Putamen (tissue), 1 donor: ENCODE results near the gene LRRC8B.

Experiments
- DNase-seq: peaks from one replicate; pipeline ENCODE4 v3.0.0-alpha.2; 2016; ENCODE audit warnings: low spot score

The LRRC8B gene

DNA sequence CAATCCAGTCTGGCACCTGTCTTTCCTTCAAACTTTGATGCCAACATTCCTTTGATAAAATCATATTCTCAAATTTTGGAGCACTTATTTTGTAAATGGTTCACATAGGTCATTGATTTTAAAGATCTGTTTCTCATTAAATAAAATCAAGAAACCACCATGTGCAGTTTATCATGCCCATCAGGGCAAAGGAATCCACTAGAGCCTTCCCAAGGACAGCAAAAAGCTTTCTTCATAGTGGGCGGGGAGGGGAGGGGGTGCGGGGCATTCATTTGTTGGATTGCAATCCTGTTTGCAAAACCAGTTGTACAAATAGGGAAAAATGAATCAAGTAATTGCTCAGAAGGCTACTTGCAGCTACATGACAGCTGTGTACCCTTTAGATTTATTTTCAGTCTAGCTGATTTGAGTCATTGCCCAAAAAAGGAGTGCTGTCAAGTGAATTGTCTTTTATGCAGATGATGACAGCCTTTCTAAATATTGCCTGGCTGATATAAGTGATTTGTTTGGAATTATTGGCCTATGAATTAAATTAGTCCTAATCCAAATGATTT, 23.0 kb downstream of the LRRC8B start:
- peak; percentile 62 for DNase-seq

DNA sequence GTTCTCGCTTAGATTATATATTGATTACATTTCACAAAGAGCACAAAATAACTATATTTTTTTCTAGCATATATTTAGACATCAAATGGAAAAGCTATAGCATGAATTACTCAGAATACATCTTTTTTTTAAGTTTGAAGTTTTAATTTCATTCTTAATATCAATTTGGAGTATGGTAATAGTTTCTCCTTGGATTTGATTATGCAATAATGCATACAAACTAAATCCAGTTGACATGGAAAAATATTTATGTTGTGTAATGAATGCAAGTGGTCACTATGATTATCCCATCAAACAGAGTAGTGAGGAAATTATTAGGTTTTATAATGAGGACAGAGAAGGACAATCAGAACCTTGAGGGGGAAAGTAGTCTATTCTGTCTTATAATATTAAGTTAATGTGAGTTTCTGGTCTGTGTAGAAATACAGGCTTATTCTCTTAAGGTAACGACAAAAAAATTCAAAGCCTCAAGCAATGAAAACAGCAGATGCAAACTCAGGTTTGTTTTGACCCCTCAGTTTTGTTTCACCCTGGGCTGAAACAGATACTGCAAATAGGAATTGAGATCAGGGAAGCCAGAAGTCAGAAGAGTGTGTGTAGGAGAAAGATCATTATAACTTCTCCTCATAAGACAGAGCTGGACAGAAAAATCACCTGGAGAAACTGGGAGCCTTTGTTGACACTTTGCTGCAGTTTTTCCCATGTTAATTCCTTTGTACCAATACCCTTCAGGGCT, 23.7 kb downstream of the LRRC8B start:
- DNase-seq, result no peak

DNA sequence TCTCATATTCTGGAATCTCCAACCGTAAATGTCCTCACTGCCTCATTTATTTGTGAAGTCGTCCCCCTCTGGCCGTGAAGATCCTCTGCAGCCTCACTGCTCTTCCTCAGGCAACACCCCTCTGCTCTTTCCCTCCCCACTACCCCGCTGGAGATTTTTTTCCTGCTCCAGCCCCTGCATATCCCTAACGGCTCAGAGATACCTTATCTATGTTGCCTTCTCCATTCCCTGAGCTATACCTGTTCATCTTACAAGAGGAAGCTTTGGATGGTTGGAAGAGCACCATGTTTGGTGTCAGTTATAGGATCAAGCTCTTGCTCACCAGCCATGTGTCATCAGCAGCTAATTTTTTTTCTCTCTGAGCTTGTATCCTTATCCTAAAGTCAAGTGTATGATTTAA, 26.4 kb downstream of the LRRC8B start:
- no peak for DNase-seq

DNA sequence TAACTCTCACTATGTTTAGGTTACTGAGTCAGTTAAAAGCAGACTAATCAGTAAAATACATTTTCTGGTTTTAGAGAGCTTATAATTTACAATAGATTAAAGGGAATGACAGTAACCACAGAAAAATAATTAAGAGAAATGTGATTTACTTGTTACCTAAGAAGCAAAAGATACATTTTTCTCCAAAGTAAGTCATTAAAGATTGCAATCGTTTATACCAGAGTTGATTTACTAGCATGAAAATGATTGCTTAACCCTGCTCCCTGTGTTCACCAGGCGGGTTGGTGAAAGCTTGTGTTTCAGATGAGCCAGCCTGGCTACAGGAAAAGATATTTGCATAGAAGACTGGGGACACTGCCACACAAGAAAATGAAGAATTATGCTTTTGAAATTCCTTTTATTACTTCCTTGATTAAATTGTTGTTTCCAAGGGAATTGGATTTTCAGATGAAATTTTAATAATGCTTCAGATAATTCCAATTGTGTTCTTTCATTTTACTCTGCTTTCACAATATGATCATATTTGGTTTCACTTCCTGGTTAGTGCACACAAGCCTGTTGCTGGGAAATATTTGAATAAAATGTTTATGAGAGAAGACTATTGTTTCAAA, 27.9 kb downstream of the LRRC8B start:
- no peak for DNase-seq

DNA sequence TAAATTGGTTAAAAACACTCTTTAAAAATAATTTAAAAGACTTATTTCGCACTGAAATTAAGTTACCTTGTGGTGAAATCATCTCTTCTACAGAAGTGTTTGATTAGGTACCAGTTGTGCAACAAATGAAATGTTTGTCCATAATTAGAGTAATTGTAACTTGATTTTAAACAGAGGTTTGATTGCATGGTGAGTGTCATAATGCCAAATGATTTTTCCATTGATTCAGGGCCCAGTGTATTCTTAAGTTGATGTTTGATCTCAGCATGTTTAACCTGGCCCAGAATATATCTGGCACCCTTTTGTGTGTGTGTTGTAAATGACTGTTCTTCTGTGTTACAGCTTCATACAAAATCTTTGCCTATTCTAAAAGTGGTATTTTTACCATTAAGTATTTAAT, 28.5 kb downstream of the LRRC8B start:
- DNase-seq, result no peak

DNA sequence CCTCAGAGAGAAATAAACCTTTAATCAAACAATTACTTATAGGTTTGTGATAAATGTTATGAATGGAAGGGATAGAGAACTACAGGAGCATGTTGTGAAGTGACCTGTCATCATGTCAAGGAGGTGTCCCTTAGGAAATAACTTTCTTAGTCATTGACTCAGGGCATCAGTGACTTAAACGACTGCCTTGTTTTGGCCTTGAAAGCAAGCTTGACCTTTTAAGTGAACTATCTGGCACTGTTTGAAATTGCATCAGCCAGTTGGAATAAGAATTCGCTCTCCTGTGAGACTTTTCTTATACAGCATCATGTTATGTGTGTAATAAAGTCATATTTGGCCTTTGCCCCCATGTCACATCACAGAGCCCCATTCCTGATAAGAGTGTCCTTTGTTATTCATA, 30.9 kb downstream of the LRRC8B start:
- no peak for DNase-seq

DNA sequence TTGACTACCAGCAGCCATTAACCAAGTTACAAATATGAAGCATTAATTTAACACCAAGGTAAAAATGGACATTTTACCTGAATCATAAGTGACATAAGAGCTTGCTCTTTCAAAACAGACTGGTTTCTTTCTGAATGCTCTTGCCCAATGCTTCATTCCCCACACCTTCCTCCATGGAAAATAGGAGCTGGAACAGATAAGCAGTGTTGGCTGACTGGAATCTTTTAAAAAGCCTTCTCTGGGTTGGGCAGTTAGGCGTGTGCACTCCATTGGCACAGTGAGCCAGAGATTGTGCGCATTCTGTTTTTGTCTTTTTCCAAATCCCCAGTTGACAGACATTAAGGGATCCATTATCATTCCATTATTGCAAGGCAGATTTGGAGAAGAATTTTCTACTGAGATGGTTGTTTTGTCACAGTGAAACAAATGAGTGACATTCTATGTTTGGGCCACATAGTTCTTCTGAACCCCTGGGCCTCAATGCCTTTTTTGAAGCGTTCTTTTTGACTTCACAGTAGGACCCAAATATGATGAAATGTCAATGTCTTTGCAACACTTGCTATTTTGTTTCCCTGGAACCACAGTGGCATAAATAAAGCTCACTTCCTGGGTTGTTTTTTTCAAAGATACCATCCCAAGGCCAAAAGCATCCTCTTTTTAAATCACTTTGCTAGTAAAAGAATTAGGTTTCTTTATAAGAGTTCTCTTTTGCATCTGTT, 32.3 kb downstream of the LRRC8B start:
- no peak for DNase-seq

DNA sequence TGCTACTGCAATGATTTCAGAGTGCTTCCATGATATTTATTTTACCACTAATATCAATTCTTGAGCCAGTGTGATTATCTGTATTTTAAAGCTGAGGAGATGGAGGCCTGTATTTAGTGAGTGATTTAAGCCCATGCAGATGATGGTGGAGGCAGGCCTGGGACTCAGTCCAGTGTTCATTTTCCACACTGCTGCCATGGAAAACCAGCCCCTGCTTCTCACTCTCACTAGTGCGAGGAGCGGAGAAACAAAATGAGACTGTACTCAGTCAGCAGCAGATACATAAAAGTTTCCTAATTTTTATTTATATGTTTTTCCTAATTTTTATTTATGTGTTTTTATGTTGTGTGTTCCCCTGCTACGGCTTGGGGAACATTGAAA, 32.8 kb downstream of the LRRC8B start:
- no peak for DNase-seq

DNA sequence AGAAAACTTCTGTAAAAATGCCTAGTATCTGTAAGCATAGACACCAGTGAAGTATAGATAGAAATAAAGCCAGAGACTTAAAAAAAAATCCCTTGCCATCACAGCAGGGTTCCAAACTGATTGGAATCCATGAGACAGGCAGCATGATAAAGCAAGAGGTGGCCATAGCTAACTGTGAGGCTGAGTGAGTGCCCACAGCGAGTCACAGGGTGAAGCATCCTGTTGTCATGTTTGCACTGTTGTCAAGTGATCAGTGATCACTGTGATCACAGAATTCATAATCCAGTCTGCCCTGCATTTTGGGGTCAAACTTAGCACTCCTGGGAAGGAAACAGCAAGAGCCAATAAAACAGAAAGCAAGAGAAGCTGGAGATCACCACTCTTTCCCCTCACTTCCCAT, 33.3 kb downstream of the LRRC8B start:
- no peak for DNase-seq

DNA sequence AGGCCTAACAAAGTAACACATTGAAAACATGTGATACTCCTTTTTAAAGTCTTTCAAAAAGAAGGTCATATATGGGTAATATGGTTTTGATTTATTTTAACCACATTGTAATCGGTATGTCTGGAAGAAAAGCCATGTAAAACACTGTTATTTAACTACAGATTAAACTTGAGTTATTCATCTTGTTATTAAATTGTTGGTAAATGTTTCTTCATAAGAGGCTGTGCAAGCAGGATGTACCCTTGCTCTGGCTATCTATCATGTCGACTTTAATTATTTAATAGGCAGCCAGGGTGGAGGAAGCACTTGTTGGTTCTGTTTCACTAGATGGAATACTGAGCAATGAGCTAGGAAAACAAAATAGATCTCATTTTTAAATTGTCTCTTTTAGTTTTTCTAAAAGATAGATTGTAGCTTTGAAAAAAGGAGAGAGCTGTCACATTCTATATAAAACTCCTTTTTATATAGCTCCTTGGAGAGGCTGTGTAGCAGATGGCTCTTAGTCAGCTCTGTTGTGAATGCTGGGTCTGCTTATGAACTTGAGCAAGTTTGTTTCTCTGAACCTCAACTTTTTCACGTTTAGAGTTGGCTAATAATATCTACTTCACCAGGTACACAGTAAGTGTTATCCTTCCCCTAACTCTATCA, 39.5 kb downstream of the LRRC8B start:
- DNase-seq, result no peak

DNA sequence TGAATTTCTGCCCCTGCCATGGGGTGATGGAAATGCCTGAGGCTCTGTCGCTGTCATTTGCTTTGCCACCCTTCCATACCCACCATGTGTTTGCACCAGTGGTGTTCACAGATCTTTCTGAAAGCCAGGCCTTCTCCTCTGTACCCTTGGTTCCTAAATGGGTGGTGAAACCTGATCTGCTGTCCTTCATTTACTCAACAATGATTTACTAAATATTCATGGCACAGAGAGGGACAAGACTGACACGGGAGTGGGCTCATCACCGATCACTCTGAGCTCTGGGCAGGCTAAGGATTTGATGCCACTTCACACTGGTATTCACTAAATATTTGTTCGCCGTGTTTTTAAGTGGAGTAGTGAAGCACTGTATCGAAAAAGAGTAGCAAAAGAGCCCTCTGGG, 40.9 kb downstream of the LRRC8B start:
- no peak for DNase-seq

DNA sequence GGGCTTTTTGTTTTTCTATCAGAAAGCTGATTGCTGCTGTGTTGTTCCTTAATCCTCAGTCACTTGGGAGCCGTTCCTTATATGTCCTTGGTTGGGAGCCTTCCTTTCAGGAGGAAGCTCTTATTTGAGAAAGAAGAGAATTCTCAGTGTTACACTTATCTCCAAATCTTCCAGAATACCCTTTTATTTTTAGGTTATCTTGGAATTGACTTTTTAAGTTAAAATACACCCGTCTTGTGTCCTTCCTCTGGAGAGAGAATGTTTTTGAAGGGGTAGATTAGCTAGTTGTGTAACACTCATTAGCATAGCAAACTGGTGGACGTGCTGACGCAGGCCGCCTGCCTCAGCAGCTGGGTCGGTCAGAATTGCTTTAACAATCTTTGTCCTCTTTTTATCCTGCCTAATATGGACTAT, 42.1 kb downstream of the LRRC8B start:
- peak; percentile 69 for DNase-seq

DNA sequence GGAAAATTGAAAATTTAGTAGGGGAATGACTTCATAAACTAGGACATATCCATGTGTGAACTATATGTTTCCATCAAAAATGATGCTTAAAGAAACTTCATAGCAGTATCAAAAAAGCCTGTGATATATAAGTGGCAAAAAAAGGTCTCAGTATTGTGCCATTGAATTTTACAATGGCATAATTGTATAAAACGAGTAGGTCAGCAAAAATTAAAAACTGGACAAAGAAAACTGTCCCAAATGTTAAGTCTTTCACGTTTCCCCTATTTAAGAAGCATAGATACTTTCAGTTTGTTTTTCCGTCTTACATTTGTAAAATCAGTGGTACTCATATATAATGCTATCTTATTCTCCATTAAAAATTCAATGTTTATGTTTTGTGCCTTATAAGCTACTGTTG, 43.2 kb downstream of the LRRC8B start:
- DNase-seq, result no peak

DNA sequence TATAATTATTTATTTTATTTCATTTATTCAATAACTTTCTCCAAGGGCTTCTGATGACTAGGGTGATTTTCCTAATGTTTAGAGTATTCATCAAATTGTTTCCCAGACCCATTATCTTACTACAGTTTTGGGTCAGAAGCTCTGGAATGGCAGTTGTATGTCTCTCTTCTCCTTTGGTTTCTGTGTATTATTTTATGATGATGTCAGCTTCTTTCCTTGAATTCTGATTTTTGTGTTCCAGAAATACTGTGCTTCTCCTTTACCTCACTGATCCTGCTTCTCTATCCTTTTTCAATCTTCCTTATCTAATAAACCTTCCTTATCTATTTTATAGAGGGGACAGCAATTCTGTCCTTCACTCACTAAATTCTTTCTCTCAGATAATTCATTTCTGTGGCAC, 48.8 kb downstream of the LRRC8B start:
- no peak for DNase-seq

DNA sequence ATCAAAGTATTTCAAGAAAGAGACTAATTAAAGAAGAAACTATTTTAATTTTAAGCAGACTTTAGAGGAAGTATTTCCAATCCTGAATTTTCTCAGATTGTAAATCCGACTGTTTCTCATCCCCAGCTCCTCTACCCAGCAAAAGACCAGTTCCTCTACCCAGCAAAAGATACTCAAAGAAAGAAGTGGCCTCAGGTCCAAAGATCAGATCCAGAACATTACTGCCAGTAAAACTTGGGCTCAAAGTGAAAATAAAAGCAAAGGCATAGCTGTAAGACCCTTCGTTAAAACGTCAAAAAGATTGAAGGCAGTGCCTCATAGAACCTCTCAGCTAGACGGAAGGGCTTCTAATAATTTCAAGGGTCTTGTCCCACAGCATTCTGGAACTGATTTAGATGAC, 50.0 kb downstream of the LRRC8B start:
- no peak for DNase-seq

DNA sequence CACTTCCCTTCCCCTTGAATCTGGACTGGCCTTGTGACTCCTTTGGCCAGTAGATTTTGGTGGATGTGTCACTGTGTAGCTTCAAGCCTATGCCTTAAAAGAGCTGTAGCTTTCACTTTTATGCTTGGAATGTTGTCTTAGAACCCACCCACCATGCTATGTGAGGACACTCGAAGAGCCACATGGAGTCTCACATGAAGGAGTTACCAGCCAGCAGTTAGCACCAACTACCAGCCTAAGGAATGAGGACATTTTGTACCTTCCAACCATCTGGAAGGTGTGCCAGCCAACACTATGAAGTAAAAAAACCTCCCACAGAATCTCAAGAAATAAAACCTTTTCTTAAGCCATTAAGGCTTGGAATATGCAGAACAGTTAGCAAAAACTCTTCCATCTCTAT, 50.6 kb downstream of the LRRC8B start:
- no peak for DNase-seq

DNA sequence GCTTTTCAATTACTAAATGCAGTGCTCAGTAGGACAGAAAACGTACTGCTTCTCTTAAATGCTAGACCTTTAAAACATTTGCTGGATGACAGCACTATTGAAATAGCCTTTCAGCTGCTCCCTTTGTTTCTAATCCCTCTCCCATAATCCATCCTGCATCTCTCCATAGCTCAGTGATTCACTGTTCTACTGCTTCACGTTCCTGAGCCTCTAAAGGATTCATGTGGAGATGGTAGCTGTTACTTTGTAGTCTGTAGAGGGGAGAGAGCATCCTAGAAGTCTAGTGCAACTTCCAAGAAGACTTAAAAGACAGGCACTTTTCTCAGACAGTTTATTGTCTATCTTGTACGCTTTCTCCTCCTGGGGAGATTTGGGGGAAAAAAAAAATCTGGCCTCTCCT, 51.4 kb downstream of the LRRC8B start:
- DNase-seq, result no peak

DNA sequence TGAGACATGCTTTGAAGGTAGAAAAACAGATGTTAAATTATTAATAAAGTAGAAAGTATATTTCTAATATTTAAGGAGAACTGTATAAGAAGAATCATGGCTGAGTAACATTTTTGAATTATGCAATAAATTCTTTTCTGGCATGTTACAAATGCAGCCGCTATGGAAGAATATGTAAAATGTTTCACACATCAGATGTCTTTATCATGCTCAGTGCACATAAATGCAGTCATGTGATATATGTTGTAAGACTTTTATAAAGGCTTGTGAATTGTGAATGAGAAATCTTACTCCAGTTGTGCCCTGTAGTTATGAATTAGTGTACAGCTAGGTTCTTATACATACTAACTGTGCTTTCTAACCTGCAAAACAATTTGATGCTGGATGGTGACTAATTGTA, 53.5 kb downstream of the LRRC8B start:
- no peak for DNase-seq

DNA sequence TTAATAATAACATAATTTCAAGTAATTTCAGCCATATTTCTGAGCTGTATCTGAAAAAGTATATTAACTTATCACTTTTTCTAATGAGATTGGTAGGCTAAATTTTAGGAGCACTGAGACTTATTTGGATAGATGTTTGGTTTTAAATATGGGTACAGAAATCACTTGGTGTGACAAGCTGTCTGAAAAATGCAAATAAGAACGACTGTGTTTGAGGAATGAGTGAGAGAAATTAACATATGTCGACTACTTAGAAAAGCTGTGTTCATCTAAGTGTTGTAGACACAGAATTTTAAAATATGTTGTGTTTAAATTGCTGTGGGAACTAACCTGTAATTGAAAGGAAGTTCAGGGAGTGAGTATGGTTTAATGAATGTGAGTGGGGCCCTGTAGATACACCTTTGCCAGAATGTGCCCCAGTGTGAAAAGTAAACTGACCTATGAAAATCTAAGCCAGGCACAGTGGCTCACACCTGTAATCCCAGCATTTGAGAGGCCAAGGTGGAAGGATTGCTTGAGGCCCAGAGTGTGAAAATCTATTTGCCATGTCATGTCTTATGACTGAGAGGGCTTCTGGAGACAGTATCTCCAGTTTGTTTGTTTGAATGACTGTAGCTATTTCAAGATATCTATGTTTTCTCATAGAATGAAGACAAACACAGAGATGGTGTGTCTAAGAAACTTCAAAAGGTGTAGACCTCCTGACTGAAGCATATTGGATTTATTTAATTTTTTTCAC, 54.5 kb downstream of the LRRC8B start:
- DNase-seq, result no peak

DNA sequence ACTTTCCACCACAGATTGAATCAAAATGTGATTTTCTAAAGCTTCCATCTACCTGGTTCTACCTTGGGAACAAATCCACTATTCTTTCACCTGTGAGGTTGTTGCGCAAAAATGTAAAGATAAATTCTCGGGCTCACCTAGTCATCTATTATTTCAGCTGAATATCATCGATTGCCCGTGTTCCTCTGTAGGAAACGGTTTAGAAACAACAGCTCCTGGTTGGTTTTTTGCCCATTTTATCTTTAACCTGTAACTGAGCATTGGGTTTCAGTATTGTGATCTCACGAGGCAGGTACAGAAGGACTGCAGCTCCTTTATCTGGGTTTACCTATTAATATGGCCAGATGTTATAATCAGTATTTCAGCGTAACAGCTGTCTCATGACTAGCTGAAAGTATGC, 55.4 kb downstream of the LRRC8B start:
- no peak for DNase-seq

DNA sequence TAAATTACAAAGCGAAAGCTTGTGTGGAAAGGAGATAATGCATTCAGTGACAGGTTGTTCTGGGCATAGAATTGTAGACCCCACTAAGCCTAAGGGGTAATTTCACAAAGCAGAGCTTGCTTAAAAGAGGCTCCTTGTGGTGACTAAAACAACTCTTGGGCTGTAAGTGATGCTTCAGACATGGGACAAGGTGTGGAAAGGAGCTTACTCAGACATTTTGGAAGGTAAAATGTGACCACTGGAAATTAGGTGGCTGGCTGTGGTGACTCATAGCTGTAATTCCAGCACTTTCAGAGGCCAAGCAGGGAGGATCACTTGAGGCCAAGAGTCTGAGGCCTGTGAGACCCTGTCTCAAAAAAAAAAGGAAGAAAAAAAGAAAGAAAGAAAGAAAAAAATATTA, 57.2 kb downstream of the LRRC8B start:
- no peak for DNase-seq

DNA sequence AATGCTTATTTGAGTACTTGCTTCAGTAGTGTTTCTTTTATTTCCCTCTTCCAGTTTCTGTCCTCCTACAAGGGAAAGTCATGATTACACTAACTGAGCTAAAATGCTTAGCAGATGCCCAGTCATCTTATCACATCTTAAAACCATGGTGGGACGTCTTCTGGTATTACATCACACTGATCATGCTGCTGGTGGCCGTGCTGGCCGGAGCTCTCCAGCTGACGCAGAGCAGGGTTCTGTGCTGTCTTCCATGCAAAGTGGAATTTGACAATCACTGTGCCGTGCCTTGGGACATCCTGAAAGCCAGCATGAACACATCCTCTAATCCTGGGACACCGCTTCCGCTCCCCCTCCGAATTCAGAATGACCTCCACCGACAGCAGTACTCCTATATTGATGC, 57.9 kb downstream of the LRRC8B start:
- no peak for DNase-seq
